Cortex of kidney (tissue), 1 donor: ENCODE measurements around the gene SLC12A8.

Source experiments
- DNase-seq: peaks from one replicate; lab custom pipeline; 2025; lab: John Stamatoyannopoulos, UW

Gene SLC12A8

GRCh38 chr3:125219261-125219701, 6.7 kb upstream of the SLC12A8 start:
- no peak for DNase-seq

- no peak for DNase-seq
Measured at GRCh38 chr3:125214738-125215137, 2.2 kb upstream of the SLC12A8 start.

- no peak for DNase-seq
Measured at GRCh38 chr3:125213946-125214542, 1.5 kb upstream of the SLC12A8 start.

- no peak for DNase-seq
Measured at GRCh38 chr3:125213364-125213755, 812 bp upstream of the SLC12A8 start.

GRCh38 chr3:125212091-125212508, 448 bp downstream of the SLC12A8 start:
- no peak for DNase-seq

GRCh38 chr3:125211523-125212090, 941 bp downstream of the SLC12A8 start:
- no peak for DNase-seq

- no peak for DNase-seq
Measured at GRCh38 chr3:125207949-125208568, 4.5 kb downstream of the SLC12A8 start.

GRCh38 chr3:125207507-125207906, 5.0 kb downstream of the SLC12A8 start:
- DNase-seq: no peak

GRCh38 chr3:125206934-125207333, 5.6 kb downstream of the SLC12A8 start:
- no peak for DNase-seq

- no peak for DNase-seq
Measured at GRCh38 chr3:125203731-125204130, 8.8 kb downstream of the SLC12A8 start.

GRCh38 chr3:125202197-125202596, 10.4 kb downstream of the SLC12A8 start:
- no peak for DNase-seq

- DNase-seq: no peak
Measured at GRCh38 chr3:125200731-125201139, 11.8 kb downstream of the SLC12A8 start.

- no peak for DNase-seq
Measured at GRCh38 chr3:125194849-125195601, 17.5 kb downstream of the SLC12A8 start.

- DNase-seq: no peak
Measured at GRCh38 chr3:125194061-125194848, 18.3 kb downstream of the SLC12A8 start.

GRCh38 chr3:125192190-125193035, 20.1 kb downstream of the SLC12A8 start:
- DNase-seq: no peak

- no peak for DNase-seq
Measured at GRCh38 chr3:125191730-125192129, 20.8 kb downstream of the SLC12A8 start.

- no peak for DNase-seq
Measured at GRCh38 chr3:125191256-125191655, 21.3 kb downstream of the SLC12A8 start.

GRCh38 chr3:125190786-125191185, 21.8 kb downstream of the SLC12A8 start:
- no peak for DNase-seq

GRCh38 chr3:125189378-125190165, 23.0 kb downstream of the SLC12A8 start:
- DNase-seq: no peak

GRCh38 chr3:125188955-125189354, 23.6 kb downstream of the SLC12A8 start:
- no peak for DNase-seq
